Subcutaneous adipose tissue (tissue), 4 donors: Measurements from ENCODE around the gene ERGIC1. TPM values are rescaled to one million over a fixed set of nuclear protein-coding genes. Genes with fewer than 3 reads are reported as not detected.

Source experiments
- CTCF ChIP-seq: fragments of 450-650 bp; IDR thresholded peaks from one replicate; pipeline ENCODE4 v1.5.1; 2016; ENCODE audit warnings: low read depth, mild to moderate bottlenecking, control low read depth, antibody characterized with exemption, moderate library complexity
- total RNA-seq, 4 donors: library from RNA; depleted of rRNA; stranded (reverse); fragments of >200 nt; gene quantifications; one replicate each; pipeline ENCODE4 v1.1.0, GENCODE V29; 2016

Gene ERGIC1
- total RNA-seq, 4 donors from 2014 or later = 94.0 to 165 (median 126) TPM

- TF ChIP-seq CTCF = no peak
Observed at GRCh38 chr5:172911976-172912375, 77.9 kb downstream of the ERGIC1 start.

- TF ChIP-seq CTCF = no peak
Observed at GRCh38 chr5:172913117-172913850, 79.2 kb downstream of the ERGIC1 start.

- TF ChIP-seq CTCF = no peak
Observed at GRCh38 chr5:172915514-172915913, 81.5 kb downstream of the ERGIC1 start.

- TF ChIP-seq CTCF = no peak
Observed at GRCh38 chr5:172918421-172919371, 84.6 kb downstream of the ERGIC1 start.

- no peak for TF ChIP-seq CTCF
Observed at GRCh38 chr5:172919525-172920446, 85.7 kb downstream of the ERGIC1 start.

- no peak for TF ChIP-seq CTCF
Observed at GRCh38 chr5:172920447-172920849, 86.4 kb downstream of the ERGIC1 start.
